ENCODE results near the gene WDR43.

The WDR43 gene

DNA sequence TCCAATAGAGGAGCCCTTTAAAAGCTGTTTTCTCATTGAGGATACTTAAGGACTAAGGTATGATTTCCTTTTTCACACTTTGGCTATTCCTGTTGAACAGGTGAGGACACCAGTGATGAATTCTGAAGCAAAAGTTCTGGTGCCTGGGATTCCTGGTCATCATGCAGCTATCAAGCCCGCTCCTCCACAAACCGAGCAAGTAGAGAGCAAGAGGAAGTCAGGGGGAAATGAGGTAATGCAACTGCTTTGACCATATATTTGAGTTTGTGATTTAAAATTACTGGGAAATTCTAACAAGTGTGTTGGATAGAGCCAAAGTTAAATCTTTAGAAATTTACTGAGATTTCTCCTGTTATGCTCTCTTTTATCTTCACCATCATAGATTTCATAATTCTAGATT, 33.0 kb downstream of the WDR43 start:
- CTCF ChIA-PET: interaction anchor here (0.6 kb wide), 1 partner anchor 57 kb away, joined by 5 read pairs; no protein-coding TSS in a partner anchor
- DNase-seq (ENCODE audit: low spot score): no peak
- no peak overlapping the region for H3K27ac ChIP-seq
- POLR2A ChIA-PET (ENCODE audit: low non-redundant PET): no interaction called here
- TF ChIP-seq CTCF (conservative IDR thresholded peaks at IDR 0.05; ENCODE audit: low read depth): no peak

- ChIA-PET POLR2A (ENCODE audit: low non-redundant PET) (no interaction called here), CTCF (interaction anchor here (0.6 kb wide), 1 partner anchor 57 kb away, joined by 5 read pairs; no protein-coding TSS in a partner anchor)
- peak; percentile 64 for DNase-seq (ENCODE audit: low spot score)
- no peak overlapping the region for H3K27ac ChIP-seq
- TF ChIP-seq CTCF (conservative IDR thresholded peaks at IDR 0.05; ENCODE audit: low read depth): no peak
These were observed 33.4 kb downstream of the WDR43 start for GRCh38 chr2:28927878-28928277.

- DNase-seq (ENCODE audit: low spot score): no peak
- CTCF ChIA-PET: interaction anchor here (0.5 to 0.7 kb wide), 3 partner anchors 17 to 1143 kb away, joined by 3 to 5 read pairs (median 3); no protein-coding TSS in a partner anchor
- POLR2A ChIA-PET (ENCODE audit: low non-redundant PET): no interaction called here
- H3K27ac ChIP-seq: no peak overlapping the region
- TF ChIP-seq CTCF (conservative IDR thresholded peaks at IDR 0.05; ENCODE audit: low read depth): no peak
These were observed 35.1 kb downstream of the WDR43 start for GRCh38 chr2:28929581-28929980.

- no peak overlapping the region for H3K27ac ChIP-seq
- DNase-seq (ENCODE audit: low spot score): no peak
- no peak for TF ChIP-seq CTCF (conservative IDR thresholded peaks at IDR 0.05; ENCODE audit: low read depth)
- POLR2A ChIA-PET (ENCODE audit: low non-redundant PET): no interaction called here
- CTCF ChIA-PET: no interaction called here
These were observed 35.7 kb downstream of the WDR43 start for GRCh38 chr2:28930205-28930604.

DNA sequence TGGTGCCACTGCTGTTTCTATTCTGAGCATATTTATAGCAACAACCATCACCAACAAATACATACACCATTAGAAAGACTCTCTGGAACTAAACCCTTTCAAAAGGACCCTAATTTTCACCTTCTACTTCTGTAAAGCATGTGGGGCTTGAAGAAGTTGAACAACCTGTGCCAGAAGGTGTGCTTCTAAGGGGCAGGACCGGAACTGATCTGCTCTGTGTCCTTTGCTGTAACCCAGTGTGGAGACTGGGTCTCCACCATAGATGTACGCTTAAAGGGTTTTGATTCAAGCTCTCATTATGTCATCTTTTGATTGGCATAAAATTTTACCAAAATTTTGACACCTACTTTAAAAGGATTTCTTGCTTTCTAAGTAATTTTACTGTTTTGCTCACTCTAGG, 40.3 kb downstream of the WDR43 start:
- DNase-seq (ENCODE audit: low spot score): no peak
- CTCF ChIA-PET: no interaction called here
- no peak overlapping the region for H3K27ac ChIP-seq
- POLR2A ChIA-PET (ENCODE audit: low non-redundant PET): no interaction called here
- no peak for TF ChIP-seq CTCF (conservative IDR thresholded peaks at IDR 0.05; ENCODE audit: low read depth)

DNA sequence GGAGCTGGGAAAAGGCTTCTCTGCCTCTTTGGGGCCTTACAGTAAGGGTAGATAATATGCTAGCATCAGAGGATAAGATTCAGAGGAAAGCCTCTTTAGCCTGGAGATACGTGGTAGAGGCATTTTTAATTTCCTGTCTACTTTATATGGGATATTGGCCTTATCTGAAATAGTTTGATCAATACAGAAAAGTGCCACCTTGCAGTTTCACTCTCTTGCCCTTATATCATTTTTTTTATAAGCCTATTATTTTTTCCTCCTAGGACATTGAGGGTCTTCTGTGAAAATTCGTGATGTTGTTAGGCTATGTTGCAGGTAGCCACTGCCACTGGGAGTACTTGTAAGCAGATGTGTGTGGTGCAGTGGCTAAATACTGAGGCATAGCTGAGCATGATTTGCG, 46.5 kb downstream of the WDR43 start:
- no peak for TF ChIP-seq CTCF (conservative IDR thresholded peaks at IDR 0.05; ENCODE audit: low read depth)
- POLR2A ChIA-PET (ENCODE audit: low non-redundant PET): no interaction called here
- DNase-seq (ENCODE audit: low spot score): no peak
- H3K27ac ChIP-seq: no peak overlapping the region
- CTCF ChIA-PET: interaction anchor here (0.7 kb wide), 1 partner anchor 97 kb away, joined by 3 read pairs; no protein-coding TSS in a partner anchor

Measured in RWPE1 (cell line).